Choroid plexus epithelial cell (primary cell): Measurements from ENCODE around the gene ARMC6.

Experiments
- DNase-seq: peaks from one replicate; pipeline ENCODE4 v3.0.0-alpha.2; 2010; ENCODE audit warnings: low read depth
- H3K4me3 ChIP-seq: 2 replicates; pipeline ENCODE4 v1.5.1; 2011; ENCODE audit warnings: low read depth, mild to moderate bottlenecking, control low read depth, low read length, moderate library complexity
- CTCF ChIP-seq: conservative IDR thresholded peaks from 2 replicates; pipeline ENCODE4 v1.5.1; 2011; ENCODE audit warnings: low read depth, mild to moderate bottlenecking, control low read depth, inconsistent platforms, low read length, moderate library complexity

Gene ARMC6

DNA sequence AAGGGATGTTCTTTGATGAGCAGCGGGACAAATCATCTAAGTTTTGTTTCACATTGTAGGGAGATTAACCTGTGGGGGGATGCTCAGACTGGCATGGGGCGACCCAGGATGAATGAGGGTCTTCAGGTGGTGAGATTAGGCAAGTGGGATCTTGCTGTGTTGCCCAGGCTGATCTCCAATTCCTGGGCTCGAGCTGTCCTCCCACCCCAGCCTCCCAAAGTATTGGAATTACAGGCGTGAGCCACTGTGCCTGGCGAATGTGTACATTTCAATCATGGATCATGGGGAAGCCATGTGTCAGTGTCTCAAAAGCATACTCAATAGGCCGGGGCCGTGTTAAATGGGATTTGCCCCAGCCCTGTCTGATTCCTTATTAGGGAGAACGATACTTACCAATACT lies 38.5 kb downstream of the ARMC6 start:
- no peak overlapping the region for H3K4me3 ChIP-seq
- TF ChIP-seq CTCF, result no peak
- no peak for DNase-seq

DNA sequence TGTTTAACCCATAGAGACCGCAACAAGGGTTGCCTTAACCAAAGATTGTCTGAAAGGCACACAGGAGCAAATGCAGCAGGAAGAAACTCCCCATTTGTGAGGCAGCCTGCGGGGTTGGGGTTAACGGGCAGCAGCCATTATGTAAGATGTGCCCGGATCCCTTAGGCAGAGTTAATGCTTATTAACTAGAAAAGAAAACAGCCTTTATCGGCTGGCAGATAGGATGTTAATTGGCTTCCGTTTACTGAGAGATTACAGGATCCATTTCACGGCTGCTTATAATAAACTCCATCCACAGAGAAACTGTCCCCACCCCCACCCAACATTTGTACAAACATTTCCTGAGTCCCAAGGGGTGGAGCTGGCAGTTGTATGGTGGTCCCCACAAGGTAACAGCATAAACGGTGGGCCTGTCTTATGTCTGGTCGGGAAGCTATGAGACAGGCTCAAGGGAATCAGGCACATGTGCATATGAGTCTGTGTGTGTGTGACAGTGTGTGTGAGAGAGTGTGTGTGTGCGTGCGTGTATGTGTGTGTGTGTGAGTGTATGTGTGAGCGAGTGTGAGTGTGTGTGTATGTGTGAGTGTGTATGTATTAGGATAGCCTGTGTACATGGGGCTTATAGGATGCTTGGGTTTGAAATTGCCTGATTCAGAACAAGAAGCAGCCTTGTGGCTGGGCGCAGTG lies 40.9 kb downstream of the ARMC6 start:
- no peak for DNase-seq

GRCh38 chr19:19075126-19075525 lies 41.7 kb downstream of the ARMC6 start:
- no peak for DNase-seq
- H3K4me3 ChIP-seq, result no peak overlapping the region
- no peak for TF ChIP-seq CTCF

More for the DNA sequence above, 40.9 kb downstream of the ARMC6 start:
- TF ChIP-seq CTCF, result no peak
- no peak overlapping the region for H3K4me3 ChIP-seq

DNA sequence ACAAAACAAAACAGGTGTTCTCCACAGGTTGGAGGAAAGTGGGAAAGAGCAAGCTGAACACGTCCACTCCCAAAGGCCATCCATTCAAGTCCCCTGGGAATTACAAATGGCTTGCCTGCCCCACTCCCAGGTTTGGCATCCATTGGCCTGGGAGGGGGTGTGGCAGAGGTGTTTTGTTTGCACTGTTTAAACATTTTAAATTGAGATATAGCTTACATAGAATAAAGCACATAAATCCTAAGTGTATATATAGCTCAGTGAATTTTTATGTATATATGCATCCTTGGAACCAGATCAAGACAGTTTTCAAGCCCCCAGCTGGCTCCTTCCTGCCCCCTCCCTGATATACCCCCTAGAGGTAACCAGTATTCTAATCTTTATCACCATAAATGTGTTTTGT lies 43.1 kb downstream of the ARMC6 start:
- H3K4me3 ChIP-seq, result no peak overlapping the region
- TF ChIP-seq CTCF, result no peak
- DNase-seq, result no peak

DNA sequence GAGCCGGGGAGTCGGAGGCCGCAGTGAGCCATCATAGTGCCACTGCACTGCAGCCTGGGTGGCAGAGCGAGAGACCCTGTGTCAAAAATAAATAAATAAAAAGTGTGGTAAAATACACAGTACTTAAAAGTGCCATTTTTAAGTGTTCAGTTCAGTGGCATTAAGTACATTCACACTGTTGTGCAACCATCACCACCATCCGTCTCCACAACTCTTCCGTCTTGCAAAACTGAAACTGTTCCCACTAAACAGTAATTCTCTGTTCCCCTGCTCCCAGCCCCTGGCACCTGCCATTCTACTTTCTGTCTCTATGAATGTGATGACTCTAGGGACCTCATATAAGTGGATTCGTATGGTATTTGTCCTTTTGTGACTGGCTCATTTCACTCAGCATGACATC lies 43.7 kb downstream of the ARMC6 start:
- no peak overlapping the region for H3K4me3 ChIP-seq
- no peak for TF ChIP-seq CTCF
- no peak for DNase-seq

GRCh38 chr19:19078801-19079200 lies 45.4 kb downstream of the ARMC6 start:
- TF ChIP-seq CTCF, result no peak
- no peak for DNase-seq
- no peak overlapping the region for H3K4me3 ChIP-seq

- H3K4me3 ChIP-seq, result no peak overlapping the region
- no peak for DNase-seq
- TF ChIP-seq CTCF, result no peak
Measured at GRCh38 chr19:19079571-19079970, 46.2 kb downstream of the ARMC6 start.
